HG02973 (cell line): Measurements from ENCODE around the gene COL23A1.
A peak's percentile ranks its signal among the peaks of the same experiment; 100 is the strongest.
"Not testable (repeated sequence)": the region's sequence is repeated elsewhere in the genome, so short reads cannot be mapped to it uniquely, and the experiment has no call there.

Source experiments
- ATAC-seq: cut with Tn5 transposase; IDR thresholded peaks from one replicate; pipeline ENCODE4 v1.9.1; 2021; ENCODE audit warnings: moderate library complexity; ENCODE audit not compliant: unreplicated experiment

COL23A1 gene

GRCh38 chr5:178234750-178235587 is 355.2 kb downstream of the COL23A1 start:
- ATAC-seq, result no peak

GRCh38 chr5:178234121-178234749 is 356.0 kb downstream of the COL23A1 start:
- no peak for ATAC-seq

- no peak for ATAC-seq
Observed at GRCh38 chr5:178232920-178233429, 357.2 kb downstream of the COL23A1 start.

GRCh38 chr5:178232124-178232919 is 357.9 kb downstream of the COL23A1 start, which contains the start of gene PHYKPL:
TSS of gene PHYKPL (minus strand) at chr5:178232802. CDS start at chr5:178232550, 252 bp downstream.
- ATAC-seq, result peak; percentile 63

- ATAC-seq, result no peak
Observed at GRCh38 chr5:178231539-178232123, 358.6 kb downstream of the COL23A1 start.

- ATAC-seq, result no peak
Observed at GRCh38 chr5:178230879-178231538, 359.2 kb downstream of the COL23A1 start.

- no peak for ATAC-seq
Observed at GRCh38 chr5:178229861-178230260, 360.3 kb downstream of the COL23A1 start.

- not testable (repeated sequence) for ATAC-seq
Observed at GRCh38 chr5:178229111-178229510, 361.1 kb downstream of the COL23A1 start.

GRCh38 chr5:178228609-178229008 is 361.6 kb downstream of the COL23A1 start:
- no peak for ATAC-seq

GRCh38 chr5:178227929-178228328 is 362.3 kb downstream of the COL23A1 start:
- no peak for ATAC-seq

GRCh38 chr5:178227138-178227659 is 363.0 kb downstream of the COL23A1 start:
- no peak for ATAC-seq

GRCh38 chr5:178225174-178225573 is 365.0 kb downstream of the COL23A1 start:
- no peak for ATAC-seq

GRCh38 chr5:178224403-178224802 is 365.8 kb downstream of the COL23A1 start:
- ATAC-seq, result no peak

- ATAC-seq, result no peak
Observed at GRCh38 chr5:178223828-178224335, 366.3 kb downstream of the COL23A1 start.

GRCh38 chr5:178223196-178223773 is 366.9 kb downstream of the COL23A1 start:
- no peak for ATAC-seq

GRCh38 chr5:178222292-178222691 is 367.9 kb downstream of the COL23A1 start:
- no peak for ATAC-seq

GRCh38 chr5:178221853-178222252 is 368.3 kb downstream of the COL23A1 start:
- no peak for ATAC-seq

GRCh38 chr5:178221282-178221681 is 368.9 kb downstream of the COL23A1 start:
- no peak for ATAC-seq

- no peak for ATAC-seq
Observed at GRCh38 chr5:178218827-178219226, 371.4 kb downstream of the COL23A1 start.
